OCI-LY7 (cell line): ENCODE data around the gene MARF1. TPM values are rescaled to one million over a fixed set of nuclear protein-coding genes. Genes with fewer than 3 reads are reported as not detected.

Experiments
- BruUV-seq: library from RNA; stranded (reverse); fragments of 400-500 nt; replicated peaks from 2 replicates; lab custom pipeline; 2021; lab: Mats Ljungman, UMichigan
- CTCF ChIA-PET: fragments of 300-600 bp; sonication (Branson Sonifier 250); formaldehyde crosslinking; loops from one replicate; lab custom pipeline; 2022; ENCODE audit warnings: antibody characterized with exemption; ENCODE audit not compliant: unreplicated experiment; lab: Charles Lee
- POLR2A ChIA-PET: fragments of 300-600 bp; sonication (Branson Sonifier 250); formaldehyde crosslinking; loops from one replicate; lab custom pipeline; 2022; ENCODE audit warnings: antibody characterized with exemption; lab: Charles Lee
- DNase-seq: peaks from one replicate; pipeline ENCODE4 v3.0.0-alpha.2; 2015; ENCODE audit warnings: low spot score
- H2AFZ ChIP-seq: fragments of 200-600 bp; sonication (generic), shearing (Covaris generic); 2 replicates; pipeline ENCODE4 v1.6.1; 2014; ENCODE audit warnings: mild to moderate bottlenecking, antibody characterized with exemption, low read length, moderate library complexity
- H3K27ac ChIP-seq: fragments of 200-600 bp; sonication (generic); 2 replicates; pipeline ENCODE4 v1.5.1; 2014; ENCODE audit warnings: mixed run types, low read depth, mild to moderate bottlenecking, moderate library complexity, low read length, inconsistent platforms; ENCODE audit not compliant: poor library complexity, severe bottlenecking
- H3K36me3 ChIP-seq: fragments of 200-600 bp; sonication (generic); 2 replicates; pipeline ENCODE4 v1.6.1; 2014; ENCODE audit warnings: mild to moderate bottlenecking, antibody characterized with exemption, low read length, moderate library complexity, mixed read lengths; ENCODE audit not compliant: insufficient read depth
- H3K4me1 ChIP-seq: fragments of 200-600 bp; sonication (generic); 2 replicates; pipeline ENCODE4 v1.5.1; 2014; ENCODE audit warnings: mild to moderate bottlenecking, low read length; ENCODE audit not compliant: insufficient read depth, poor library complexity, severe bottlenecking
- H3K4me2 ChIP-seq: fragments of 200-600 bp; sonication (generic); 2 replicates; pipeline ENCODE4 v1.6.1; 2014; ENCODE audit warnings: mild to moderate bottlenecking, low read length
- H3K4me3 ChIP-seq: fragments of 200-600 bp; sonication (generic); 2 replicates; pipeline ENCODE4 v1.5.1; 2014; ENCODE audit warnings: mild to moderate bottlenecking, low read depth, low read length; ENCODE audit not compliant: poor library complexity, severe bottlenecking
- H3K79me2 ChIP-seq: fragments of 200-600 bp; sonication (generic); 2 replicates; pipeline ENCODE4 v1.6.1; 2016; ENCODE audit warnings: low read depth, mild to moderate bottlenecking, low read length, moderate library complexity, mixed read lengths; ENCODE audit not compliant: insufficient read depth
- H3K9me2 ChIP-seq: fragments of 200-600 bp; sonication (generic); 2 replicates; pipeline ENCODE4 v1.6.1; 2016; ENCODE audit warnings: mild to moderate bottlenecking, low read length, mixed read lengths; ENCODE audit not compliant: insufficient read depth
- H3K9me3 ChIP-seq: fragments of 200-600 bp; sonication (generic); 2 replicates; pipeline ENCODE4 v1.6.1; 2014; ENCODE audit warnings: mild to moderate bottlenecking, mixed run types, low read length, mixed read lengths
- H4K20me1 ChIP-seq: fragments of 200-600 bp; sonication (generic); 2 replicates; pipeline ENCODE4 v1.6.1; 2014; ENCODE audit warnings: mild to moderate bottlenecking, antibody characterized with exemption, low read length, moderate library complexity, mixed read lengths; ENCODE audit not compliant: insufficient read depth
- EZH2phosphoT487 ChIP-seq: fragments of 200-600 bp; sonication (generic); IDR thresholded peaks from 2 replicates; pipeline ENCODE4 v1.6.1; 2018; ENCODE audit warnings: low read depth, borderline replicate concordance, mild to moderate bottlenecking, mixed run types, antibody characterized with exemption, low read length, moderate library complexity, mixed read lengths
- intact Hi-C: fragments of 100-400 bp; cut with micrococcal nuclease; formaldehyde crosslinking; loops from one replicate; pipeline ENCODE4 v1.10.0; 2022; ENCODE audit not compliant: unreplicated experiment
- total RNA-seq, 2 experiments: library from RNA; depleted of rRNA in 1 of 2; stranded (reverse); fragments of >200 nt in 1 of 2; shearing (Covaris generic) in 1 of 2; gene quantifications; 2 replicates each; pipeline ENCODE4 v1.2.3, GENCODE V29; 2014 to 2022
- TF ChIP-seq, protein P1 (sequence below): fragments of 200-600 bp; sonication (generic); conservative IDR thresholded peaks from 2 replicates; pipeline ENCODE4 v1.5.1; 2014; ENCODE audit warnings: mild to moderate bottlenecking, antibody characterized with exemption, low read length, moderate library complexity, mixed read lengths

Gene MARF1
- total RNA-seq, 2 experiments from 2014 or later = 20.6 to 71.1 TPM

DNA sequence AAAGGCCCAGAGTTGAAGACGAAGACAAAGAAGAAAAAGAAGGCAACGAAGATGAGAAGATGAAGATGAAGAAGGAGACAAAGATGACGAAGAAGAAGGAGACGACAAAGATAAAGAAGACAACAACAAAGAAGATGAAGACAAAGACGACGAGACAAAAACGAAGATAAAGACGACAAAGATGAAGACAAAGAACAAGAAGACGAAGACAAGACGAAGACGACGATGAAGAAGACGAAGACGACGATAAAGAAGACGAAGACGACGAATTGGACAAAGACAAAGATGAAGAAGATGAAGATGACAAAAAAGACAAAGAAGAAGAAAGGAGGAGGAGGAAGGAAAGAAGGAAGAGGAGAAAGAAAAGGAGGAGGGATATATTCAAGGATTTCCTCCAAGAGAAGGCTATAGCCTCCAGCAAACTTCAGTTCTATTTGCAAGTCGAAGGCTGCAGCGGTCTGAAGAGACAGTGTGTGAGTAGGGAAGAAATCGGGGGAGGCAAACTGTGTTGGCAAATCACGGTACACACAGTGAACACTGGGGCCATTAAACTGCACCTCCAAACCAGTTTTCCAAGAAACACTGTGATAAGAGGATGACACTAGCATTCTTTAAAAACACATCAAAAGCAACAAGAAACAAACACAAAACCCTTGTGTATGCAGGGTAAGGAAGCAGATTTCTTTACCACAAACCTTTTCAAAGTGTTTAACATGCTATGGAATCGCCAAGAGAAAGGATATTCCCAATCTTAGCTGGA is 40.5 kb downstream of the MARF1 start:
- BruUV-seq = no TSS peak

DNA sequence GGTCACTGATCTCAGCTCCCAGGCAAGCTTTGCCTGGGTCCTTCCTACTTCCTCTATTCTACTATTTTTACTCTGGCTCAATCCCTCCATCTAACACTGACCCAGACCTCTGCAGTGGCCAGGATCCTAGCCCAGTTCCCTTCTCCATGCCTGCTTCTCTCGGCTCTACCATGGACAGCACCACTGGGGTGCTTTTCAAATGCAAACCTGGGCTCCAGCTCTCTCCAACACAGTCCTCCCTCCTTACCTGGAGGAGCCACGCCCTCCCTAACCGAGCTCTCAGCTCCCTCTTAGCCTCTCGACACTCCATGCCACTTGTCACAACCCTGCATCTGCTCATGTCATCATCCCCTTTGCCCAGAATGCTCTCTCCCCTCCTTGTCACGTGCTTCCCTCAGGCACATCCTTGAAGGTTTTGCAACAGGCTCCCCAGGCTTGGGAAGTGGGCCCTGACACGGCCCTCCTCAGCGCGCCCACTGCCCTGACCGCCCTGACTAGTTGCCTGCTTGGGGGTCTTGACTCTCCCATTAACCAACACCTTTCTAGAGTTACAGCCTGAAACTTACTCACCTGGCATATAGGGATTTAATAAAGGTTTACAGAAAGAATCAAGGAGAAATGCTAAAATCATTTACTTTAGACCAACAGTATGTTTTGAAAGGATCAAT is 41.6 kb downstream of the MARF1 start:
- no peak overlapping the region for H3K4me2 ChIP-seq
- peaks cover 100% of the 10 kb centered on the region for H3K36me3 ChIP-seq
- no peak for DNase-seq
- intact Hi-C loops = no loop called here
- no TSS peak for BruUV-seq
- no peak overlapping the region for H2AFZ ChIP-seq
- no peaks in the 10 kb centered on the region for H3K4me1 ChIP-seq
- H3K4me3 ChIP-seq = no peak overlapping the region
- no peaks in the 10 kb centered on the region for H3K79me2 ChIP-seq
- H3K9me3 ChIP-seq = no peaks in the 10 kb centered on the region
- H4K20me1 ChIP-seq = no peaks in the 10 kb centered on the region
- CTCF ChIA-PET = no interaction called here
- POLR2A ChIA-PET = no interaction called here
- no peak for TF ChIP-seq EZH2phosphoT487
- TF ChIP-seq, protein P1, sequence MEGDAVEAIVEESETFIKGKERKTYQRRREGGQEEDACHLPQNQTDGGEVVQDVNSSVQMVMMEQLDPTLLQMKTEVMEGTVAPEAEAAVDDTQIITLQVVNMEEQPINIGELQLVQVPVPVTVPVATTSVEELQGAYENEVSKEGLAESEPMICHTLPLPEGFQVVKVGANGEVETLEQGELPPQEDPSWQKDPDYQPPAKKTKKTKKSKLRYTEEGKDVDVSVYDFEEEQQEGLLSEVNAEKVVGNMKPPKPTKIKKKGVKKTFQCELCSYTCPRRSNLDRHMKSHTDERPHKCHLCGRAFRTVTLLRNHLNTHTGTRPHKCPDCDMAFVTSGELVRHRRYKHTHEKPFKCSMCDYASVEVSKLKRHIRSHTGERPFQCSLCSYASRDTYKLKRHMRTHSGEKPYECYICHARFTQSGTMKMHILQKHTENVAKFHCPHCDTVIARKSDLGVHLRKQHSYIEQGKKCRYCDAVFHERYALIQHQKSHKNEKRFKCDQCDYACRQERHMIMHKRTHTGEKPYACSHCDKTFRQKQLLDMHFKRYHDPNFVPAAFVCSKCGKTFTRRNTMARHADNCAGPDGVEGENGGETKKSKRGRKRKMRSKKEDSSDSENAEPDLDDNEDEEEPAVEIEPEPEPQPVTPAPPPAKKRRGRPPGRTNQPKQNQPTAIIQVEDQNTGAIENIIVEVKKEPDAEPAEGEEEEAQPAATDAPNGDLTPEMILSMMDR = no peak
- H3K27ac ChIP-seq = no peak overlapping the region
- H3K9me2 ChIP-seq = no peaks in the 10 kb centered on the region

More for the DNA sequence above, 40.5 kb downstream of the MARF1 start:
- Histone ChIP-seq H2AFZ (no peak overlapping the region), H3K36me3 (peaks cover 99% of the 10 kb centered on the region), H4K20me1 (no peaks in the 10 kb centered on the region), H3K79me2 (no peaks in the 10 kb centered on the region), H3K4me1 (no peaks in the 10 kb centered on the region), H3K9me3 (no peaks in the 10 kb centered on the region), H3K9me2 (no peaks in the 10 kb centered on the region), H3K4me3 (no peak overlapping the region), H3K27ac (no peak overlapping the region), H3K4me2 (no peak overlapping the region)
- ChIA-PET CTCF (no interaction called here), POLR2A (no interaction called here)
- no peak for DNase-seq
- intact Hi-C loops = no loop called here
- no peak for TF ChIP-seq EZH2phosphoT487
- TF ChIP-seq, protein P1 = no peak
